VCaP (cell line): Measurements from ENCODE around the gene TBCB.

Source experiments
- H3K27ac ChIP-seq: fragments of 450-650 bp; 2 replicates; pipeline ENCODE4 v1.5.1; 2017
- TF ChIP-seq, protein P1 (sequence below): fragments of 450-650 bp; conservative IDR thresholded peaks from 2 replicates; pipeline ENCODE4 v1.5.1; 2017; ENCODE audit warnings: mild to moderate bottlenecking, moderate library complexity

The TBCB gene

DNA sequence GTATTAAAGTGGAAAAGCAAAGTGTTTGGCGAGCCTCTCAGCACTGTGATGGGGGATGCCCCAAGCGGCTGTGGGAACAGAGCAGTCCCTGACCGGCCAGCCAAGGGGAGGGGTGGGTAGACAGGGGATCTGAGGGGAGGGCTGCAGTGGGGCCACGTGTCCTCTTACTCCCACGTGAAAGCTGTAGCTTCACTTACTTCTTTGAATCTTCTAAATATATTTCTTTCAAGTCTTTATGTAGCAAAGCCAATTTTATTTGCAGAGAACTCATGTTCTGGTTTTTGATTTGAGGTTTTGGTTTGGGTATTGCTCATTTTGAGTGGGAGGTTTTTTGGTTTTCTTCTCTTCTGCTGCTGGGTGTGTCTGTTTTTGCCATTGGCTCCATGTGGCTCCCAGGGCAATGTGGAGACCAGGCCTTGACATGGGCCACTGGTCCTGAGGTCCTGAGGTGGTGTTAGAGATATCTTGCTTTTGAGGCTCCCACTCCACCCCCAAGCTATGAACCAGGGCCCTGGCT, 22.1 kb upstream of the TBCB start:
- TF ChIP-seq, protein P1, sequence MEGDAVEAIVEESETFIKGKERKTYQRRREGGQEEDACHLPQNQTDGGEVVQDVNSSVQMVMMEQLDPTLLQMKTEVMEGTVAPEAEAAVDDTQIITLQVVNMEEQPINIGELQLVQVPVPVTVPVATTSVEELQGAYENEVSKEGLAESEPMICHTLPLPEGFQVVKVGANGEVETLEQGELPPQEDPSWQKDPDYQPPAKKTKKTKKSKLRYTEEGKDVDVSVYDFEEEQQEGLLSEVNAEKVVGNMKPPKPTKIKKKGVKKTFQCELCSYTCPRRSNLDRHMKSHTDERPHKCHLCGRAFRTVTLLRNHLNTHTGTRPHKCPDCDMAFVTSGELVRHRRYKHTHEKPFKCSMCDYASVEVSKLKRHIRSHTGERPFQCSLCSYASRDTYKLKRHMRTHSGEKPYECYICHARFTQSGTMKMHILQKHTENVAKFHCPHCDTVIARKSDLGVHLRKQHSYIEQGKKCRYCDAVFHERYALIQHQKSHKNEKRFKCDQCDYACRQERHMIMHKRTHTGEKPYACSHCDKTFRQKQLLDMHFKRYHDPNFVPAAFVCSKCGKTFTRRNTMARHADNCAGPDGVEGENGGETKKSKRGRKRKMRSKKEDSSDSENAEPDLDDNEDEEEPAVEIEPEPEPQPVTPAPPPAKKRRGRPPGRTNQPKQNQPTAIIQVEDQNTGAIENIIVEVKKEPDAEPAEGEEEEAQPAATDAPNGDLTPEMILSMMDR = no peak
- H3K27ac ChIP-seq = no peak overlapping the region

DNA sequence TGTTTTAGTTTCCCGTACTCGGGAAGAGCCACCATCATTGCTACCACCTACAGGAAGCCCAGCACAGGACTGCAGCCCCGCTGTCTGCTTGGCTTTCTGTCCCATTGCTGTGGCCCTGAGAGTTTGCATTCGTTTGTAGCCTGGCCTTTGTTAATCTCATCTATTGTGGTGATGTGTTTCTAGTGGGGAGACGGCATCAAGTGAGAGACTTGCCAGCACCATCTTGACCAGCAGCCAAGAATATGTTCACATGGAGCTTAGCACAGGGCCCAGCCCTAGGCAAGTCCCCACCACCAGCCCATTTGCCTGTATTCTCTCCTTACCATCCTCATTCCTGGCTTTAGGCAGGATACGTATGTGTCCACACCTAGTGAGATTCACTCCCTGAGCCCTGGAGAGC, 21.6 kb upstream of the TBCB start:
- H3K27ac ChIP-seq = no peak overlapping the region
- TF ChIP-seq, protein P1 = no peak

DNA sequence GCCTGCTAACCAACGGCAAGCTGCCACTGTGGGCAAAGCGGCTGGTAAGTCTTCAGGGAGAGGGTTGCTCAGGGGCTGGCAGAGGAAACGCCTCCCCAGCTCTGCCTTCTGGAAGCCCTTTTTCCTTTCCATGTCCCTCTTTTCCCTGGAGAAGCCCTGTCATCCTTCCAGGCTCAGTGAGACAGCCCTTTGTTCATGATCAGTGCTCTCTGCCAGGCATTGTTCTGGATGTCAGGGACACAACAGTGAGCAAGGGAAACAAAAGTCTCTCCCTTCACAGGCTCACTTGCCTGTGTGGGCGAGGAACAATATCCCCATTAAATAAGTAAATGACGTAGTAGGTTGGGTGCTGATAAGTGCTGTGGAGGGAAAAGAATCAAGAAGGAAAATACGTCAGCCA, 18.2 kb upstream of the TBCB start:
- TF ChIP-seq, protein P1 = no peak
- no peak overlapping the region for H3K27ac ChIP-seq

DNA sequence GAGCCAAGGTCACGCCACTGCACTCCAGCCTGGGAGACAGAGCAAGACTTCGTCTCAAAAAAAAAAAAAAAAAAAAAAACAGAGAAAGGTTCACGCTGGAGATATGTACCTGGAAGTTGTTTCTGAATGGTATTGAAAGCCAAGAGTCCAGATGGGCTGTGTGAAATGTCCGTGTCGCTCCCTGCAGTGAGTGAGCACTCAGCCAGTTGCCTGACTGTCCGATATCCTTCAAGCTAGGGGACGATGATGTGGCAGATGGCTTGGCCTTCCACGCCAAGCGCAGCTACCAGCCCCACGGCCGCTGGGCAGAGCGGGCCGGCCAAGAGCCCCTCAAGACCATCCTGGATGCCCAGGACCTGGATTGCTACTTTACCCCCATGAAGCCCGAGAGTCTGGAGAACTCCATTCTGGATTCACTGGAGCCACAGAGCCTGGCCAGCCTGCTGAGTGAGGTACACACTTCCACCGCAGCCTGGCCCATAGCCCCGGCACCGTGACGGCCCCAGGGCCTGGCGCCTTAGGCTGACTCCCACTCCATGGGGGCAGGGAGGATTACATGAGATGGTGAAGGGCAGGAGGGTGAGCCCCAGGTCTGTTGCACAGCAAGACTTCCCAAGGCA, 16.0 kb upstream of the TBCB start:
- no peak overlapping the region for H3K27ac ChIP-seq
- TF ChIP-seq, protein P1 = no peak

DNA sequence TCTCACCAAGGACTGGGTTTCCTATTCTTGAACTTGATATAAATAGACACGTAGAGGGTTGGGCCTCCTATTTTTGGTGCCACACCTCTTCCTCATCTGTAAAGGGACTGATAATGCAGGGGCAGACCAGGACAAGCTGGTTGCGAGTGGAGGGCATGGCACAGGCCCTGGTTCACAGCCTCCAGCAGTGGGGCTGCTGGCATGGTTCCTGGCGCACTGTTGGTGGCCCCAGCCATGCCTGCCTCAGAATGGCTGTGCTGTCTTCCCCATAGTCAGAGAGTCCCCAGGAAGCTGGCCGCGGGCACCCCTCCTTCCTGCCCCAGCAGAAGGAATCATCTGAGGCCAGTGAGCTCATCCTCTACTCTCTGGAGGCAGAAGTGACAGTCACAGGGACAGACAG, 14.8 kb upstream of the TBCB start:
- peak overlapping the region; percentile 18; the same call in 1 of the 2 replicates for H3K27ac ChIP-seq
- TF ChIP-seq, protein P1 = no peak

DNA sequence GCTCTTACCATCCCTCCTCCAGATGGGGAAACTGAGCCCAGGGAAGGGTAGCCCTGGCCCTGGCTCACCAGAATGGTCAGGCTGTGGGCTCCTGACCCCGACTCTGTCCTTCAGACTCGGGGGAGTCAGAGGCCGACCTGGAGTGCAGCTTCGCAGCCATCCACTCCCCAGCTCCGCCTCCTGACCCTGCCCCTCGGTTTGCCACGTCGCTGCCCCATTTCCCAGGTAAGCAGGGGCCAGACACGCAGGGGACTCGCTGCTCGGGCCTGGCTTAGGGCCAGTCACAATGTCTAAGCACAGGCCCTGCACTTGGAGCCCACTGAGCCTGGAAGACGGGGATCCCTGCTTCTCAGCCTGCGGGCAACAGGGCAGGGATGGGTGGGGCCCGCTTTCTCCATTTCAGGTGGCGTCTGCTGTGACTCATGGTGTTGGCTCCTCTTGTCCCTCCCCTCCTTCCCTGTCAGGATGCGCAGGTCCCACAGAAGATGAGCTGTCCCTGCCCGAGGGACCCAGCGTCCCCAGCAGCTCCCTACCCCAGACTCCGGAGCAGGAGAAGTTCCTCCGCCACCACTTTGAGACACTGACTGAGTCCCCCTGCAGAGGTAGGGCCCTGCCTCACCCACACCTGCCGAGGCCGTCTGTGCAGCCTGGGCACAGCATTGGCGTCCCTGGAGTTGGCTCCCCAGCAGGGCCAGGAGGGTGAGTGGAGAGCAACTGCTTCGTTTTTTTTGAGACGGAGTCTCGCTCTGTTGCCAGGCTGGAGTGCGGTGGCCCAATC, 13.5 kb upstream of the TBCB start:
- peak overlapping the region; percentile 18; the same call in 1 of the 2 replicates for H3K27ac ChIP-seq
- TF ChIP-seq, protein P1 = no peak

DNA sequence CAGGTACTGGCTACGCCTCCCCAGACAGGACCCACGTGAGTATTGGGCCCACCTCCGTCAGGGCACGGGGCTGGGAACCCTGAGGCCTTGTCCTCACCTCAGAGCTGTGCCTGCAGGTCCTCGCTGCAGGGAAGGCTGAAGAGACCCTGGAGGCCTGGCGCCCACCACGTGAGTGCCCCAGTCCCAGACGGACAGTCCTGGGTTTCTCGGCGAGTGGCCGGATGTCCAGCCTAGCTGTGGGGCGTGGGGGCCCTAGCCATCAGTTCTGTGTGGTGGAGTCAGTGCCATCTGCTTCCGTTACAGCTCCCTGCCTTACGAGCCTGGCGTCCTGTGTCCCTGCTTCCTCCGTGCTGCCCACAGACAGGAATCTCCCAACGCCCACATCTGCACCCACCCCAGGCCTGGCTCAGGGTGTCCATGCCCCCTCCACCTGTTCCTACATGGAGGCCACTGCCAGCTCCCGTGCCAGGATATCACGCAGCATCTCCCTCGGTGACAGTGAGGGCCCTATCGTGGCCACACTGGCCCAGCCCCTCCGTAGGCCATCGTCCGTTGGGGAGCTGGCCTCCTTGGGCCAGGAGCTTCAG, 12.1 kb upstream of the TBCB start:
- TF ChIP-seq, protein P1 = no peak
- peak overlapping the region; percentile 47; the same call in 1 of the 2 replicates for H3K27ac ChIP-seq
